ENCODE measurements around the gene DBET.
"Not testable (repeated sequence)": the region's sequence is repeated elsewhere in the genome, so short reads cannot be mapped to it uniquely, and the experiment has no call there.

DBET gene

GRCh38 chr4:190064342-190064741 lies at the start of gene DBET:
DBET (plus strand) TSS chr4:190064502.
- not testable (repeated sequence) for DNase-seq

- no peak for DNase-seq
Measured at GRCh38 chr4:190014771-190015537, 49.3 kb upstream of the DBET start.

GRCh38 chr4:190015538-190016368 lies 48.5 kb upstream of the DBET start:
- DNase-seq, result no peak

- no peak for DNase-seq
Measured at GRCh38 chr4:190016369-190017289, 47.7 kb upstream of the DBET start.

- no peak for DNase-seq
Measured at GRCh38 chr4:190017357-190018200, 46.7 kb upstream of the DBET start.

GRCh38 chr4:190018201-190018920 lies 45.9 kb upstream of the DBET start:
- no peak for DNase-seq

- no peak for DNase-seq
Measured at GRCh38 chr4:190019023-190019858, 45.1 kb upstream of the DBET start.

GRCh38 chr4:190019859-190020463 lies 44.3 kb upstream of the DBET start:
- DNase-seq, result not testable (repeated sequence)

- no peak for DNase-seq
Measured at GRCh38 chr4:190020790-190021717, 43.2 kb upstream of the DBET start.

- DNase-seq, result not testable (repeated sequence)
Measured at GRCh38 chr4:190021973-190022372, 42.3 kb upstream of the DBET start.

- not testable (repeated sequence) for DNase-seq
Measured at GRCh38 chr4:190022614-190023281, 41.6 kb upstream of the DBET start.

GRCh38 chr4:190027156-190027555 lies 37.1 kb upstream of the DBET start, which contains the start of gene FRG2:
FRG2 (minus strand) TSS chr4:190027256; CDS start chr4:190027204, 52 bp downstream.
- not testable (repeated sequence) for DNase-seq

- DNase-seq, result not testable (repeated sequence)
Measured at GRCh38 chr4:190031264-190031663, 33.0 kb upstream of the DBET start.

- not testable (repeated sequence) for DNase-seq
Measured at GRCh38 chr4:190037704-190038388, 26.5 kb upstream of the DBET start.

- DNase-seq, result not testable (repeated sequence)
Measured at GRCh38 chr4:190040873-190041272, 23.4 kb upstream of the DBET start.

GRCh38 chr4:190047627-190048026 lies 16.7 kb upstream of the DBET start:
- DNase-seq, result not testable (repeated sequence)

All from NCI-H345 (cell line).